B cell (primary cell): ENCODE data around the gene PARP15. TPM values are rescaled to one million over a fixed set of nuclear protein-coding genes. Genes with fewer than 3 reads are reported as not detected.

Experiments used
- ATAC-seq: fragments of 200-7000 bp; cut with Tn5 transposase; one replicate; pipeline ENCODE4 v1.10.0; 2021; ENCODE audit warnings: low read depth, mild to moderate bottlenecking, moderate number of reproducible peaks, moderate library complexity
- CTCF ChIA-PET: fragments of 350-600 bp; sonication (Branson Sonifier 250); formaldehyde crosslinking; loops from one replicate; lab custom pipeline; 2021; ENCODE audit warnings: antibody characterized with exemption, inconsistent platforms; lab: Charles Lee
- POLR2A ChIA-PET: fragments of 350-600 bp; sonication (Branson Sonifier 250); formaldehyde crosslinking; loops from one replicate; lab custom pipeline; 2021; ENCODE audit warnings: antibody characterized with exemption; lab: Charles Lee
- DNase-seq: peaks from one replicate; pipeline ENCODE4 v3.0.0; 2013
- H2AFZ ChIP-seq: 2 replicates; pipeline ENCODE4 v1.6.1; 2012; ENCODE audit warnings: mild to moderate bottlenecking, low read depth, low read length; ENCODE audit not compliant: insufficient read depth, poor library complexity, severe bottlenecking
- H3K27ac ChIP-seq, 2 donors: 1 replicate in 1 of 2; 2 replicates in 1 of 2; pipeline ENCODE4 v1.5.1; 2012 to 2013; ENCODE audit warnings: low read length in 2 of 2, mild to moderate bottlenecking in 2 of 2, moderate library complexity in 1 of 2
- H3K27me3 ChIP-seq, 4 experiments: fragments of 200-600 bp in 1 of 4; sonication (generic) in 1 of 4; replicated peaks in 1 of 4; 1 replicate in 2 of 4; 2 replicates in 2 of 4; pipeline versions ENCODE4 v1.6.1 to v1.7.0; 2013 to 2016; ENCODE audit warnings: low read length in 3 of 4, mild to moderate bottlenecking in 2 of 4, mixed read lengths in 1 of 4, moderate library complexity in 1 of 4; ENCODE audit not compliant: insufficient read depth in 4 of 4, control insufficient read depth in 3 of 4; ENCODE audit errors: control extremely low read depth in 1 of 4
- H3K36me3 ChIP-seq, 2 experiments: replicated peaks in 1 of 2; 1 replicate in 1 of 2; 2 replicates in 1 of 2; pipeline versions ENCODE4 v1.6.1 to v1.7.1; 2013; ENCODE audit warnings: low read length in 1 of 2; ENCODE audit not compliant: insufficient read depth in 2 of 2, control insufficient read depth in 1 of 2; ENCODE audit errors: control extremely low read depth in 1 of 2, extremely low read depth in 1 of 2
- H3K4me1 ChIP-seq, 2 donors: fragments of 200-600 bp in 1 of 2; sonication (generic) in 1 of 2; 1 replicate in 1 of 2; 2 replicates in 1 of 2; pipeline versions ENCODE4 v1.5.1 to v1.6.1; 2013 to 2017; ENCODE audit warnings: low read length in 2 of 2; ENCODE audit not compliant: control insufficient read depth in 2 of 2, insufficient read depth in 2 of 2
- H3K4me2 ChIP-seq: replicated peaks from 2 replicates; pipeline ENCODE3; 2012; ENCODE audit warnings: mild to moderate bottlenecking, low read depth, low read length; ENCODE audit not compliant: poor library complexity, severe bottlenecking
- H3K4me3 ChIP-seq, 5 experiments: fragments of 200-600 bp in 1 of 5; sonication (generic) in 1 of 5; 1 replicate in 3 of 5; 2 replicates in 2 of 5; pipeline versions ENCODE4 v1.5.1 to v1.7.0; 2011 to 2016; ENCODE audit warnings: low read length in 4 of 5, mild to moderate bottlenecking in 4 of 5, low read depth in 2 of 5, control low read depth in 1 of 5, moderate library complexity in 1 of 5; ENCODE audit not compliant: insufficient read depth in 1 of 5; ENCODE audit errors: control extremely low read depth in 1 of 5, extremely low read depth in 1 of 5
- H3K79me2 ChIP-seq: fragments of 200-600 bp; sonication (generic); one replicate; pipeline ENCODE4 v1.6.0; 2016; ENCODE audit warnings: low read length; ENCODE audit not compliant: control insufficient read depth, insufficient read depth
- H3K9ac ChIP-seq: fragments of 200-600 bp; sonication (generic); 2 replicates; pipeline ENCODE4 v1.6.1; 2017; ENCODE audit warnings: mild to moderate bottlenecking, low read length, moderate library complexity
- H3K9me3 ChIP-seq, 3 donors: one replicate each; pipeline versions ENCODE4 v1.6.1 to v1.7.1; 2013; ENCODE audit warnings: low read length in 2 of 3; ENCODE audit not compliant: control insufficient read depth in 2 of 3, insufficient read depth in 1 of 3; ENCODE audit errors: control extremely low read depth in 1 of 3
- H4K20me1 ChIP-seq: 2 replicates; pipeline ENCODE4 v1.6.0; 2012; ENCODE audit warnings: mild to moderate bottlenecking, low read length; ENCODE audit not compliant: insufficient read depth, control insufficient read depth, poor library complexity, severe bottlenecking
- H3K27ac Mint-ChIP-seq: one replicate; pipeline ENCODE4 v1.8.0; 2021; ENCODE audit warnings: mixed read lengths
- H3K27me3 Mint-ChIP-seq: one replicate; pipeline ENCODE4 v1.8.0; 2021; ENCODE audit warnings: mixed read lengths
- H3K4me1 Mint-ChIP-seq: one replicate; pipeline ENCODE4 v1.8.0; 2021; ENCODE audit warnings: mixed read lengths
- H3K4me3 Mint-ChIP-seq: one replicate; pipeline ENCODE4 v1.8.0; 2021; ENCODE audit warnings: mixed read lengths
- H3K9me3 Mint-ChIP-seq: one replicate; pipeline ENCODE4 v1.8.0; 2022; ENCODE audit warnings: mixed read lengths; ENCODE audit not compliant: insufficient read depth
- CTCF ChIP-seq: fragments of 200-600 bp; IDR thresholded peaks from one replicate; pipeline ENCODE4 v1.8.0; 2022; ENCODE audit warnings: antibody characterized with exemption, mild to moderate bottlenecking
- EZH2 ChIP-seq: IDR thresholded peaks from 2 replicates; pipeline ENCODE4 v1.6.1; 2012; ENCODE audit warnings: borderline replicate concordance, low read depth, mild to moderate bottlenecking, moderate library complexity, low read length; ENCODE audit not compliant: insufficient read depth, poor library complexity, severe bottlenecking
- WGBS: methylation state at CpG from one replicate; pipeline ENCODE4 v1.1.5; 2013; ENCODE audit warnings: missing lambda C conversion rate; ENCODE audit not compliant: insufficient coverage; 5-methylcytosine and 5-hydroxymethylcytosine counted together
- intact Hi-C: fragments of 100-400 bp; cut with micrococcal nuclease; formaldehyde crosslinking; loops from one replicate; pipeline ENCODE4 v1.10.0; 2022
- polyA plus RNA-seq: library from polyadenylated mRNA; depleted of rRNA; stranded (reverse); fragments of >200 nt; gene quantifications from 2 replicates; pipeline ENCODE4 v1.2.3, GENCODE V29; 2012
- total RNA-seq, 2 donors: library from RNA; stranded (reverse); fragments of 120-200 nt in 1 of 2; gene quantifications; 1 replicate in 1 of 2; 2 replicates in 1 of 2; pipeline versions ENCODE4 v1.2.3 to v1.2.4, GENCODE V29; 2013 to 2022

Gene PARP15
- total and polyA plus RNA-seq, 2 donors (not counting 1 experiment from before 2014, with no cell fraction given): 172 to 307 TPM

GRCh38 chr3:122602011-122602710 lies 24.7 kb downstream of the PARP15 start:
- peaks cover 1 to 24% of the 10 kb centered on the region in 2 experiments for H3K36me3 ChIP-seq
- peaks cover 18 to 30% of the 10 kb centered on the region in 2 donors for H3K4me1 ChIP-seq
- H4K20me1 ChIP-seq: peaks cover 44% of the 10 kb centered on the region
- H3K9me3 ChIP-seq: no peaks in the 10 kb centered on the region
- peaks cover 92% of the 10 kb centered on the region for H3K79me2 ChIP-seq
- H3K27ac ChIP-seq: peak overlapping the region in 1 of 2 donors; percentile 32
- H3K9ac ChIP-seq: no peak overlapping the region
- ChIA-PET CTCF (no interaction called here), POLR2A (no interaction called here)
- H3K4me3 ChIP-seq: no peak overlapping the region
- Mint-ChIP-seq H3K27ac (peak overlapping the region; percentile 1), H3K9me3 (no peaks in the 10 kb centered on the region), H3K27me3 (no peaks in the 10 kb centered on the region), H3K4me3 (no peak overlapping the region), H3K4me1 (peaks cover 49% of the 10 kb centered on the region)
- no peaks in the 10 kb centered on the region for H3K27me3 ChIP-seq
- WGBS: 59% methylated on average over 2 of the region's 5 CpGs
- DNase-seq (no peak), ATAC-seq (no peak)
- H3K4me2 ChIP-seq: peak overlapping the region; percentile 13
- intact Hi-C loops: no loop called here
- TF ChIP-seq CTCF: no peak
- TF ChIP-seq EZH2: no peak
- no peak overlapping the region for H2AFZ ChIP-seq

- Mint-ChIP-seq H3K4me1 (peaks cover 52% of the 10 kb centered on the region), H3K4me3 (no peak overlapping the region), H3K27ac (peak overlapping the region; percentile 33), H3K9me3 (no peaks in the 10 kb centered on the region), H3K27me3 (no peaks in the 10 kb centered on the region)
- Histone ChIP-seq H3K4me3 (no peak overlapping the region), H3K9ac (no peak overlapping the region), H3K79me2 (peaks cover 99% of the 10 kb centered on the region), H3K27ac (no peak overlapping the region), H3K4me1 (peaks cover 18 to 30% of the 10 kb centered on the region in 2 donors), H4K20me1 (peaks cover 42% of the 10 kb centered on the region), H3K4me2 (no peak overlapping the region), H3K27me3 (no peaks in the 10 kb centered on the region), H3K9me3 (no peaks in the 10 kb centered on the region), H3K36me3 (peaks cover 1 to 32% of the 10 kb centered on the region in 2 experiments), H2AFZ (no peak overlapping the region)
- CTCF ChIA-PET: no interaction called here
- WGBS: 100% methylated on average over 1 of the region's 2 CpGs
- ATAC-seq (no peak), DNase-seq (no peak)
- intact Hi-C loops: no loop called here
- no peak for TF ChIP-seq EZH2
- no peak for TF ChIP-seq CTCF
- POLR2A ChIA-PET: no interaction called here
Observed at GRCh38 chr3:122603056-122603455, 25.6 kb downstream of the PARP15 start.
